Astrocyte of the cerebellum (primary cell): ENCODE results near the gene ASPDH.
"Not testable (repeated sequence)": the region's sequence is repeated elsewhere in the genome, so short reads cannot be mapped to it uniquely, and the experiment has no call there.

ENCODE experiments used
- DNase-seq: peaks from one replicate; pipeline ENCODE4 v3.0.0-alpha.2; 2011; ENCODE audit warnings: low read depth
- H3K4me3 ChIP-seq: 2 replicates; pipeline ENCODE4 v1.5.1; 2011; ENCODE audit warnings: mild to moderate bottlenecking, low read depth, low read length, moderate library complexity
- in situ Hi-C: cut with HindIII; loops from 2 replicates; pipeline ENCODE4 v1.10.0; 2017; ENCODE audit warnings: low sequenced_read_pairs
- TF ChIP-seq, protein P1 (sequence below): IDR thresholded peaks from 2 replicates; pipeline ENCODE4 v1.5.1; 2012; ENCODE audit warnings: low read length, low read depth, moderate library complexity, mild to moderate bottlenecking; ENCODE audit errors: missing control alignments

Gene ASPDH

DNA sequence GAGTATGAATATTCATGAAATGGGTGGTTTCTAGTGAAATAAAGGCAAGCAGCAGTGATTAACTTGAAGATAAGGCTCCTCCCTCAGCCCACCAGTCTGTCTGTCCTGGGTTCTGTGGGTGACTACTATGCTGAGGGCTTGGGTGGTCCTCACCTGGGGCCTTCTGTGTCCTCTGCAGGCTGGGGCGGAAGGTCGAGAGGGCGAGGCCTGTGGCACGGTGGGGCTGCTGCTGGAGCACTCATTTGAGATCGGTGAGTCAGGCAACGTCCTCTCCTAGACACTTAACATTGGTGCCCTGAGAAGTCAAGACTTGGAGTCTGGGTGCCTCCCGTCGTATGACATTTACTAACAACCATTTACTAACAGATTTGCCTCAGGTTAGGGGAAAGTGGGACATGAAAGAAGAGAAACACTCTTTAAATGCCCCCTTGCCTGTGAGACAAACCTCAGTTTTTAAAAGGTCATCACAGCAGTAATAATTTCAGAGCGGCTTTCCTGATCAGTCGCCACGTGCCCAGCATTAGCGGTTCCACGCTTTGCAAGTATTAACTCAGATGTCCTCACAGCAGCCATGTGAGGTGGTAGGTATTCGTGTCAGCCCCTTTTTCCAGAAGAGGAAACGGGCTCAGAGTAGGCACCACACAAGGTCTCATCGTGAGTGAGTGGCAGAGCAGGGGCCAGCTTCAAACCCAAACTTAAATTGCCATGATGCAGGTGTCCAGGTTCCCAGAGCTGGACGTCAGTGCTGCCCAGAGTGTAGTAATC is 35.8 kb downstream of the ASPDH start:
- in situ Hi-C loops = no loop called here
- no peak for DNase-seq
- TF ChIP-seq, protein P1, sequence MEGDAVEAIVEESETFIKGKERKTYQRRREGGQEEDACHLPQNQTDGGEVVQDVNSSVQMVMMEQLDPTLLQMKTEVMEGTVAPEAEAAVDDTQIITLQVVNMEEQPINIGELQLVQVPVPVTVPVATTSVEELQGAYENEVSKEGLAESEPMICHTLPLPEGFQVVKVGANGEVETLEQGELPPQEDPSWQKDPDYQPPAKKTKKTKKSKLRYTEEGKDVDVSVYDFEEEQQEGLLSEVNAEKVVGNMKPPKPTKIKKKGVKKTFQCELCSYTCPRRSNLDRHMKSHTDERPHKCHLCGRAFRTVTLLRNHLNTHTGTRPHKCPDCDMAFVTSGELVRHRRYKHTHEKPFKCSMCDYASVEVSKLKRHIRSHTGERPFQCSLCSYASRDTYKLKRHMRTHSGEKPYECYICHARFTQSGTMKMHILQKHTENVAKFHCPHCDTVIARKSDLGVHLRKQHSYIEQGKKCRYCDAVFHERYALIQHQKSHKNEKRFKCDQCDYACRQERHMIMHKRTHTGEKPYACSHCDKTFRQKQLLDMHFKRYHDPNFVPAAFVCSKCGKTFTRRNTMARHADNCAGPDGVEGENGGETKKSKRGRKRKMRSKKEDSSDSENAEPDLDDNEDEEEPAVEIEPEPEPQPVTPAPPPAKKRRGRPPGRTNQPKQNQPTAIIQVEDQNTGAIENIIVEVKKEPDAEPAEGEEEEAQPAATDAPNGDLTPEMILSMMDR = no peak
- H3K4me3 ChIP-seq = no peak overlapping the region

- in situ Hi-C loops = no loop called here
- peak overlapping the region; percentile 90 for H3K4me3 ChIP-seq
Observed at GRCh38 chr19:50476907-50477238, 36.8 kb downstream of the ASPDH start.

GRCh38 chr19:50476224-50476906 is 37.3 kb downstream of the ASPDH start, which contains the start of the genes EMC10 and GARIN5A:
EMC10 (plus strand) TSS chr19:50476507; CDS start chr19:50476545, 38 bp downstream.
GARIN5A (minus strand) TSS chr19:50476848; CDS start chr19:50476388, 460 bp downstream.
- in situ Hi-C loops = no loop called here

More at GRCh38 chr19:50476907-50477238, 36.8 kb downstream of the ASPDH start:
- TF ChIP-seq, protein P1 = no peak
- DNase-seq = no peak

DNA sequence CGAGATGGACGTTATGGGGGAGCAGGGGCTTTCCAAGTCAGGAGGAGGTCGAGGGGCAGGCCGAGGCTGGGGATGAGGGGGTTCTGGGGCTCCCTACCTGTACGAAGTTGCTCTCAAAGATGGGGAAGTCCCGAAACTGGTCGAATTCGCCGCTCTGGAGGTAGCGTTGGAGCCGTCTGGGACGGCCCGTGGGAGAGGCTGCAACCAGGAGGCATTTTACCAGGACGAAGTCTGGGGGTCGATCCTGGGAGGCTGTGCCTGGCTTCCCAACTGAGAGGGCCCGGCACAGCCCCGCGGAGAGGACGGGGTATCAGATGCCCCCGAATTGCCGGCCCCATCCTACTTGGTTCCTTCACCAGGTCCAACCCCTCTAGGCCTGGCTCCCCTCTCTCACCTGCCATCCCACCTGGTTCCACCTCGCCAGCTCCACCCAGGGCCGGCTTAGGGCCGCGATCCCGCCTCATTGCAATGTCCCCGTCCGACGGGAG is 37.9 kb downstream of the ASPDH start:
- TF ChIP-seq, protein P1 = no peak
- DNase-seq = no peak
- in situ Hi-C loops = no loop called here
- H3K4me3 ChIP-seq = peak overlapping the region; percentile 90

More at GRCh38 chr19:50476224-50476906, 37.3 kb downstream of the ASPDH start, which contains the start of the genes EMC10 and GARIN5A:
- TF ChIP-seq, protein P1 = no peak
- DNase-seq = peak; percentile 83
- H3K4me3 ChIP-seq = peak within 1 kb of the TSS; percentile 90

DNA sequence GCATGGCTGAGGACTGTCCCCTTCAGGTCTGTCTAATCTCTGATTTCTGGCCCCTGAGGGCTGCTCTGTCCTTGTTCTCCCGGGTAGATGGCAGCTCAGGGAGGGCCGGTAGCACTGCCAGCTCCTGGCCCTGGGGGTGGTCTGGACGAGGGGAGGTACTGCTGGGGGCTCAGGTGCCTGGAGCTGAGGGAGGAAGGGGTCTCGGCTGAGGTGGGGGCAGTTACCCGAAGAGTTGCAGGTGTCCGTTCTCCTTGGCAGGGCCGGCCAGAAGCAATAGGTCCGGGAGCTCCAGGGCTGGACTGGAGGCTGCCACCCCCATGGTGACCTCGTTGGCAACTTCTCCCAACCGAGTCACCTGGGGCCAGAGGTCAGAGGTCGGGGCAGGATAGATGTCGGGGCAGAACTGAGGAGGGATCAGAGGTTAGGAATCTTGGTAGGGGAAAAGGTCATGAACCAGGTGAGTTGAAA is 38.6 kb downstream of the ASPDH start:
- no peak overlapping the region for H3K4me3 ChIP-seq
- no peak for DNase-seq
- TF ChIP-seq, protein P1 = no peak
- in situ Hi-C loops = no loop called here

- DNase-seq, in situ Hi-C loops, H3K4me3 ChIP-seq: not testable (repeated sequence)
Observed at GRCh38 chr19:50473336-50473735, 40.4 kb downstream of the ASPDH start.
